A549 treated with Hydrocortisone at 1 μM for 4 hours (cell line): ENCODE measurements around the gene SPATA16. TPM values are rescaled to one million over a fixed set of nuclear protein-coding genes. Genes with fewer than 3 reads are reported as not detected.

Experiments
- total RNA-seq: library from RNA; stranded (reverse); fragments of 200-300 nt; extraction: Qiagen RNA extraction; gene quantifications from 5 replicates; pipeline ENCODE4 v1.2.3, GENCODE V29; 2022

Gene SPATA16
- not detected in 5 replicates for total RNA-seq

GRCh38 chr3:173140986-173141385, at the start of gene SPATA16:
TSS of gene SPATA16 (minus strand) at chr3:173141235. CDS start at chr3:173117731, 23,504 bp downstream.

